Brain microvascular endothelial cell (primary cell): ENCODE measurements around the gene ADAMTSL3.
"Not testable (repeated sequence)": the region's sequence is repeated elsewhere in the genome, so short reads cannot be mapped to it uniquely, and the experiment has no call there.

Experiments used
- DNase-seq: peaks from one replicate; pipeline ENCODE4 v3.0.0-alpha.2; 2020
- H3K27ac ChIP-seq: fragments of 250-450 bp; sonication (Bioruptor Pico); 2 replicates; pipeline ENCODE4 v1.5.1; 2020; ENCODE audit warnings: mild to moderate bottlenecking, moderate library complexity
- H3K27me3 ChIP-seq: fragments of 250-450 bp; sonication (Bioruptor Pico); replicated peaks from 2 replicates; pipeline ENCODE4 v1.5.1; 2020; ENCODE audit warnings: mild to moderate bottlenecking
- H3K36me3 ChIP-seq: fragments of 250-450 bp; sonication (Bioruptor Pico); replicated peaks from 2 replicates; pipeline ENCODE4 v1.5.1; 2020; ENCODE audit warnings: mild to moderate bottlenecking
- H3K4me3 ChIP-seq: 2 replicates; pipeline ENCODE4 v1.5.1; 2011; ENCODE audit warnings: low read depth, mild to moderate bottlenecking, control low read depth, low read length, moderate library complexity
- CTCF ChIP-seq: IDR thresholded peaks from 2 replicates; pipeline ENCODE4 v1.5.1; 2011; ENCODE audit warnings: low read depth, mild to moderate bottlenecking, moderate library complexity, low read length, control low read depth, inconsistent platforms; ENCODE audit errors: missing control alignments
- in situ Hi-C: cut with HindIII; loops from 2 replicates; pipeline ENCODE4 v1.10.0; 2017; ENCODE audit warnings: low sequenced_read_pairs, low pct_ligation_motif_present

The ADAMTSL3 gene

GRCh38 chr15:84035399-84035766, 381.5 kb downstream of the ADAMTSL3 start:
- H3K4me3 ChIP-seq, result no peak overlapping the region
- no peak overlapping the region for H3K27ac ChIP-seq
- peak; percentile 50 for TF ChIP-seq CTCF
- in situ Hi-C loops, result no loop called here
- peak; percentile 18 for DNase-seq
- no peaks in the 10 kb centered on the region for H3K36me3 ChIP-seq
- no peaks in the 10 kb centered on the region for H3K27me3 ChIP-seq

- no peak overlapping the region for H3K27ac ChIP-seq
- no peak overlapping the region for H3K4me3 ChIP-seq
- TF ChIP-seq CTCF, result no peak
- no peaks in the 10 kb centered on the region for H3K27me3 ChIP-seq
- in situ Hi-C loops, result no loop called here
- DNase-seq, result no peak
- H3K36me3 ChIP-seq, result no peaks in the 10 kb centered on the region
Measured at GRCh38 chr15:84037301-84037700, 383.4 kb downstream of the ADAMTSL3 start.

GRCh38 chr15:84042434-84043056, 388.6 kb downstream of the ADAMTSL3 start:
- H3K36me3 ChIP-seq, H3K4me3 ChIP-seq, DNase-seq, H3K27ac ChIP-seq, in situ Hi-C loops, H3K27me3 ChIP-seq: not testable (repeated sequence)

GRCh38 chr15:84046064-84046637, 392.2 kb downstream of the ADAMTSL3 start:
- TF ChIP-seq CTCF, result no peak
- no peak for DNase-seq
- Histone ChIP-seq H3K4me3 (no peak overlapping the region), H3K27ac (no peak overlapping the region), H3K27me3 (no peaks in the 10 kb centered on the region), H3K36me3 (no peaks in the 10 kb centered on the region)
- in situ Hi-C loops, result no loop called here

- H3K36me3 ChIP-seq, H3K27me3 ChIP-seq, in situ Hi-C loops, DNase-seq, H3K4me3 ChIP-seq, H3K27ac ChIP-seq: not testable (repeated sequence)
Measured at GRCh38 chr15:84049480-84049879, 395.6 kb downstream of the ADAMTSL3 start.

GRCh38 chr15:84050076-84050475, 396.2 kb downstream of the ADAMTSL3 start:
- in situ Hi-C loops, result no loop called here
- DNase-seq, result no peak
- Histone ChIP-seq H3K27me3 (no peaks in the 10 kb centered on the region), H3K36me3 (no peaks in the 10 kb centered on the region), H3K27ac (no peak overlapping the region), H3K4me3 (no peak overlapping the region)
- TF ChIP-seq CTCF, result no peak

GRCh38 chr15:84051146-84051545, 397.2 kb downstream of the ADAMTSL3 start:
- H3K4me3 ChIP-seq, H3K27me3 ChIP-seq, in situ Hi-C loops, H3K27ac ChIP-seq, H3K36me3 ChIP-seq, DNase-seq: not testable (repeated sequence)

GRCh38 chr15:84054544-84054943, 400.6 kb downstream of the ADAMTSL3 start:
- DNase-seq, H3K4me3 ChIP-seq, H3K27ac ChIP-seq, H3K36me3 ChIP-seq, H3K27me3 ChIP-seq, in situ Hi-C loops: not testable (repeated sequence)
